Bronchial epithelial cell (primary cell): ENCODE results near the gene SP2. TPM values are rescaled to one million over a fixed set of nuclear protein-coding genes. Genes with fewer than 3 reads are reported as not detected.

Experiments used
- DNase-seq: peaks from one replicate; pipeline ENCODE4 v3.0.0-alpha.2; 2010; ENCODE audit warnings: low read depth
- FAIRE-seq: peaks from 2 replicates; lab custom pipeline; 2011; peaks lifted over from hg19 to GRCh38; lab: Jason Lieb, UNC
- H3K27me3 ChIP-seq: 2 replicates; pipeline ENCODE4 v1.5.1; 2011; ENCODE audit warnings: low read length; ENCODE audit not compliant: control insufficient read depth, insufficient read depth
- H3K36me3 ChIP-seq: 2 replicates; pipeline ENCODE4 v1.5.1; 2011; ENCODE audit warnings: low read length; ENCODE audit not compliant: control insufficient read depth, insufficient read depth
- H3K4me3 ChIP-seq: 2 replicates; pipeline ENCODE4 v1.5.1; 2011; ENCODE audit warnings: mild to moderate bottlenecking, low read depth, low read length, control low read depth
- total RNA-seq: library from RNA; depleted of rRNA; stranded (reverse); fragments of >200 nt; gene quantifications from 2 replicates; pipeline ENCODE4 v1.2.1, GENCODE V29; 2014
- TF ChIP-seq, protein P1 (sequence below): IDR thresholded peaks from 2 replicates; pipeline ENCODE4 v1.5.1; 2011; ENCODE audit warnings: mild to moderate bottlenecking, moderate library complexity, low read length, control low read depth, inconsistent platforms; ENCODE audit not compliant: insufficient read depth, severe bottlenecking

SP2 gene
- total RNA-seq, 1 donor from 2014 or later = 1.1 TPM

DNA sequence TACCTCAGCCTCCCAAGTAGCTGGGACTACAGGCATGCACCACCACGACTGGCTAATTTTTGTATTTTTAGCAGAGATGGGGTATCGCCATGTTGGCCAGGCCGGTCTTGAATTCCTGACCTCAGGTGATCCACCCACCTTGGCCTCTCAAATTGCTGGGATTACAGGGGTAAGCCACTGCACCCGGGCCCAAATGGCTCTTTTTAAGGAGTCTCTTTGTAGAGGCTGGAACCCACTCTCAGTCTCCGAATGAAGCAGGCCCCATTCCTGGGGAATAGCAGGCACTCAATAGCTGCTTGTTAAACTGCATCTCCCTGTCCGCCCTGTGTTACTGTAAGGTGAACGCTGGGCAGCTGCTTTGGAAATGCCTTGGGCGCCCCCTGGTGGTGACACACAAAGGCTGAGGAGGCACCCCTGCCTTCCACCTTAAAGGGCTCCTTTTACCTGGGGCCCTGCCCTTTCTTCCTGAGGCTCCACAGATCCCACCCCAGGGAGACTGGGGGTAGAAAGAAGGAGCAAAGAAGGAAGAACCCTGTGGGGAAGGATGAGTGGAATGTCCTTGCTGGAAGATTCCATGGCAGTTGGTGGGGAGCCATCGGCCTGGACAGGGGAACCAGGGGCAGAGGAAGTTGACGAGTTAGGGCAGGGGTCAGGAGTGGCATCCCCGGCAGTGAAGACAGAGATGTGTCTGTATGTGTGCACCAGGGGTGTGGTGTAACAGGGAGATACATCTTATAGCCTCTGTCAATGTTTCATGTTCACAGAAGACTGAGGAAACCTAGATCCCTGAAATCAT is 6.1 kb upstream of the SP2 start:
- Histone ChIP-seq H3K27me3 (no peaks in the 10 kb centered on the region), H3K36me3 (no peaks in the 10 kb centered on the region), H3K4me3 (no peak overlapping the region)
- FAIRE-seq (no peak), DNase-seq (peak; percentile 62)
- TF ChIP-seq, protein P1, sequence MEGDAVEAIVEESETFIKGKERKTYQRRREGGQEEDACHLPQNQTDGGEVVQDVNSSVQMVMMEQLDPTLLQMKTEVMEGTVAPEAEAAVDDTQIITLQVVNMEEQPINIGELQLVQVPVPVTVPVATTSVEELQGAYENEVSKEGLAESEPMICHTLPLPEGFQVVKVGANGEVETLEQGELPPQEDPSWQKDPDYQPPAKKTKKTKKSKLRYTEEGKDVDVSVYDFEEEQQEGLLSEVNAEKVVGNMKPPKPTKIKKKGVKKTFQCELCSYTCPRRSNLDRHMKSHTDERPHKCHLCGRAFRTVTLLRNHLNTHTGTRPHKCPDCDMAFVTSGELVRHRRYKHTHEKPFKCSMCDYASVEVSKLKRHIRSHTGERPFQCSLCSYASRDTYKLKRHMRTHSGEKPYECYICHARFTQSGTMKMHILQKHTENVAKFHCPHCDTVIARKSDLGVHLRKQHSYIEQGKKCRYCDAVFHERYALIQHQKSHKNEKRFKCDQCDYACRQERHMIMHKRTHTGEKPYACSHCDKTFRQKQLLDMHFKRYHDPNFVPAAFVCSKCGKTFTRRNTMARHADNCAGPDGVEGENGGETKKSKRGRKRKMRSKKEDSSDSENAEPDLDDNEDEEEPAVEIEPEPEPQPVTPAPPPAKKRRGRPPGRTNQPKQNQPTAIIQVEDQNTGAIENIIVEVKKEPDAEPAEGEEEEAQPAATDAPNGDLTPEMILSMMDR = peak; percentile 95

DNA sequence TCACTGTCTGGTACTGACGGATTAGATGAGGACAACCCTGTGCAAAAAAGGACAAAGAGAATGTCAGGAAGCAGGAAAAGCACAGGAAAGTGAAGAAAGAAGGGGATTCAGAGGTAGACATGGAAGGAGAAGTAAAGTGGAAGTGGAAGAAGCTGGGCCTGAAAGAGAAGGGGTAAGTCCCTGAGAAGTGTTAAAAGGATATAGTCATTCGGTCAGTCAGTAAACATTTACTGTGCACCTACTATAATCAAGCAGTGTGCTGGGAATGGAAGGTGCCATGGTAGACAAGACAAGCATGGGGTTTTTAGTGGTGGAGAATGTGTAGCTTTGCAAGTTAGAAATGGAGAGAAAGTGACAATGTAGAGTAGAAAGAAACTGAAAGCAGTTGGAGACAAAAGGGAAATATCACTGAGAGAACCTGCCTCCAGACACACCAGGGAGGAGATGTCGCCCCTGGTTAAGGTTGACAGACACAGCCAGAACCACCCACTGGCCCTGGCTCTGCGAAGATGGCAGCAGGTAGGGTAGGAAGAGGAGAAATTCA is 4.4 kb upstream of the SP2 start:
- Histone ChIP-seq H3K27me3 (no peaks in the 10 kb centered on the region), H3K36me3 (no peaks in the 10 kb centered on the region), H3K4me3 (no peak overlapping the region)
- FAIRE-seq (no peak), DNase-seq (no peak)
- TF ChIP-seq, protein P1 = no peak

DNA sequence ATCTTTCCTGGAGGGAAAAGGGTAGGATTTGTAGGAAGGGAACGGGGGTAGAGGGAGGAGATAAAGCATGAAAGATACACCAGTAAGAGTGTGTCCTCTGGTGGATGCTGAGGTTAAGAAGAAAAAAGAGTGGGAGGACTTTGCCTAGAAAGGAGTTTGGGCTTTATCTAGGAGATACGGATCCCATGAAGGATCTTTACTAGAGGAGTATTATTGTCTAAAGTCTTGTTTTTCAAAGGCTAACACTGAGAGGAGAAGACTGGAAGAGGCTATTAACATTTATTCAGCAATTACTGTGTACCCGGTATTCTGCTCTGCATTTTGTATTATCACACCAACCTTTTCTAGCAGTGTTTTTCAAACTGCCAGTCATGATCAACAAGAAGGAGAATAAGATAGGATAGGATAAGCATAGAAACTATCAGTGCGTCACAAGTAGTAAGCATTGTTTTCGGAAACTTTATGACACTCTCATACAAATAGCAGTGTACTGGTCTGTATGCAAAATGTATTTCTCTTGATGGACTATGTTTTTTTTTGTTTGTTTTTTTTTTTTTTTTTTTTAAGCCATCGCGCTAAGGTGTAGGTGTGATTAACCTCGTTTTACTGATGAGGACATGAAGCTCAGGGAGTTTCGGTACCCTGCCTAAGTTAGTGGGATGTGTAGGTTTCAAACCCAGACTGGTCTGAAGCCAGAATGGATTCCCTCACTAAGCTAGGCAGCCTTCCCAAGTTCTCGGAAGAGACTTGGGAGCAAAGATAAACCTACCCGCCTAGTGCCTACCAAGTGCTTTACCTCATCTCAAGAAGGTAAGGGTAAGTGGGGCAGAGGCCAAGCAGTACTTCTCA is 1.3 kb upstream of the SP2 start:
- no peaks in the 10 kb centered on the region for H3K27me3 ChIP-seq
- H3K36me3 ChIP-seq = peaks cover 4% of the 10 kb centered on the region
- peak; percentile 24 for DNase-seq
- FAIRE-seq = no peak
- peak overlapping the region; percentile 65 for H3K4me3 ChIP-seq
- TF ChIP-seq, protein P1 = no peak

DNA sequence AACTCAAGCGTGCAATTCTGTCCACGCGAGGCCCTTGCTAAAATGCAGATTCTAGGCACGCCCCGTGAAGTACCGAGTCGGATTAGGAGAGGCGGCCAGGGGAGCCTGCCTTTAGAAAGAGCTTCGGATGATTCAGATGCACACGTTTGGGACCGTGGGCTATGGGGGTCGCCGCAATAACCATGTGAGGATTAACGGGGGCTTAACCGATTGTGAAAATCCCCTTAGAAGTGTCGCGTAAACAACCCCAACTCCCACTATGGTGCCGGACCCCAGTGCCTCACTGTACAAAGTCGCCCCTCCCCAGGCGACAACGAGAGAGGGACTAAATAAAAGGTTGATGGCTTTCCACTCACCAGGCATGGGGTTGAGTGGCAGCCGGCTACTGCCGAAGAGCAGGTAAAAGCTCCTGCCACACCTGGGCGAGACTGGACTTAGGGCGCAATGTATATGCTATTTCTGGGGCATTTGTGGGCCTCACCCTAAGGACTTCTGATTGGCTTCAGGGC is 635 bp upstream of the SP2 start:
- Histone ChIP-seq H3K27me3 (no peaks in the 10 kb centered on the region), H3K4me3 (peak overlapping the region; percentile 65), H3K36me3 (peaks cover 5% of the 10 kb centered on the region)
- TF ChIP-seq, protein P1 = no peak
- FAIRE-seq (no peak), DNase-seq (no peak)

DNA sequence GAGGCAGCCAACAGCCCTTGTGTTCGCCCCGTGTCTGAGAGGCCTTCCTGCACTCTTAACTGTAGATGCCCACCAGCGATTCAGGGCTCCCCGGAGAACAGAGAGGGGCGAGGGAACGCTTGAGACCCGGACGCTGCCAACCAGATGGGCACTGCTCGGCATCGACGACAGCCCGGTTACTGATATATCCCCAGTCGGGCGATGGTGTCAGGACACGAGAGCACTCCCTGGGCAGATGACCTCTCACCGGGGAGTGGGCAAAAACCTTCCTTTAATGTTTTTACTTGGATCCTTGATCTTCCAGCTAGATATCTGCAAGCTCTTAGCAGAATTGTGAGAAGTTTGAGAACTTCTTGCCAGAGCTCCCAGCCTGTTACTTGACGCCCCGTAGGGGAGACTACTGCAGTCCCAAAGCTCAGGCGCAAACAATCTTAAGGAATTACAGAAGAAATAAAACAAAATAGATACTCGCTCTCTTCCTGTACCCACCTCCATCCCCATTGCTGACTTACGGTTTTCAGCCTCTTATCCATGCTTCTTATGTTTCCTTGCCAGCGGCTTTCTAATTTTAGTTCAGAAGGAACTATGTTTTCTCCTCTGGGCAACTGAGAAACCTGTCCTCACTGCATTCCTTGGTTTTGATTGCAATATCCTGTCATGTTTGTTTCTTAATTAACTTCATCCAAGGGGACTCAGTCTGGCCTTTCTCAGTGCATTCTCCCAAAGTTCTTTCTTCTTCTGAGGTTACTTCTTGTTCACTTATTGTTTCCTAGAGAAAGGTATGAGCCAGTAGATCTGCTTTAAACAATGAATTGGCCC is 845 bp downstream of the SP2 start:
- peak overlapping the region; percentile 97 for H3K4me3 ChIP-seq
- peaks cover 5% of the 10 kb centered on the region for H3K36me3 ChIP-seq
- no peaks in the 10 kb centered on the region for H3K27me3 ChIP-seq
- TF ChIP-seq, protein P1 = no peak
- peak; percentile 29 for DNase-seq
- no peak for FAIRE-seq
